ENCODE results near the gene MBD2.
"Not testable (repeated sequence)": the region's sequence is repeated elsewhere in the genome, so short reads cannot be mapped to it uniquely, and the experiment has no call there.

MBD2 gene

GRCh38 chr18:54235871-54236270 is 11.4 kb upstream of the MBD2 start:
- no peak for ATAC-seq

GRCh38 chr18:54233747-54234146 is 9.3 kb upstream of the MBD2 start:
- no peak for ATAC-seq

GRCh38 chr18:54233228-54233625 is 8.8 kb upstream of the MBD2 start:
- ATAC-seq = no peak

- no peak for ATAC-seq
Observed at GRCh38 chr18:54232485-54233227, 8.2 kb upstream of the MBD2 start.

GRCh38 chr18:54229421-54230059 is 5.1 kb upstream of the MBD2 start:
- ATAC-seq = peak in 1 of 2 donors; percentile 53

- ATAC-seq = no peak
Observed at GRCh38 chr18:54228364-54228763, 3.9 kb upstream of the MBD2 start.

- peak; percentile 36 to 37 for ATAC-seq
Observed at GRCh38 chr18:54223568-54224241, 764 bp downstream of the MBD2 start.

- ATAC-seq = peak; percentile 44 to 54
Observed at GRCh38 chr18:54222922-54223567, 1.4 kb downstream of the MBD2 start.

- no peak for ATAC-seq
Observed at GRCh38 chr18:54220406-54220805, 4.1 kb downstream of the MBD2 start.

GRCh38 chr18:54218803-54219202 is 5.7 kb downstream of the MBD2 start:
- ATAC-seq = not testable (repeated sequence)

GRCh38 chr18:54218299-54218698 is 6.2 kb downstream of the MBD2 start:
- no peak for ATAC-seq

- ATAC-seq = no peak
Observed at GRCh38 chr18:54217624-54218023, 6.8 kb downstream of the MBD2 start.

- no peak for ATAC-seq
Observed at GRCh38 chr18:54215069-54215468, 9.4 kb downstream of the MBD2 start.

- peak; percentile 15 to 21 for ATAC-seq
Observed at GRCh38 chr18:54210463-54210862, 14.0 kb downstream of the MBD2 start.

GRCh38 chr18:54209471-54210180 is 14.8 kb downstream of the MBD2 start:
- peak; percentile 88 to 91 for ATAC-seq

GRCh38 chr18:54206447-54206846 is 18.0 kb downstream of the MBD2 start:
- no peak for ATAC-seq

- ATAC-seq = no peak
Observed at GRCh38 chr18:54205959-54206358, 18.5 kb downstream of the MBD2 start.

GRCh38 chr18:54205448-54205847 is 19.0 kb downstream of the MBD2 start:
- ATAC-seq = not testable (repeated sequence)

- ATAC-seq = no peak
Observed at GRCh38 chr18:54204883-54205282, 19.6 kb downstream of the MBD2 start.

GRCh38 chr18:54203914-54204313 is 20.6 kb downstream of the MBD2 start:
- no peak for ATAC-seq

- ATAC-seq = no peak
Observed at GRCh38 chr18:54202851-54203250, 21.6 kb downstream of the MBD2 start.

GRCh38 chr18:54197747-54198411 is 26.6 kb downstream of the MBD2 start:
- peak in 1 of 2 donors; percentile 24 for ATAC-seq

All from activated CD4-positive, CD25-positive, alpha-beta regulatory T cell treated with anti-CD3 and anti-CD28 coated beads, Interleukin-2, amount 50 U/mL, for 24 hours (primary cell).